Activated CD4-positive, alpha-beta T cell treated with anti-CD3 and anti-CD28 coated beads for 36 hours (primary cell): ENCODE results near the gene UBE2I. TPM values are rescaled to one million over a fixed set of nuclear protein-coding genes. Genes with fewer than 3 reads are reported as not detected.

Experiments used
- ATAC-seq: fragments of 200-7000 bp; cut with Tn5 transposase; one replicate; pipeline ENCODE4 v1.10.0; 2021; ENCODE audit warnings: mild to moderate bottlenecking, moderate library complexity
- CTCF ChIA-PET: fragments of 350-600 bp; sonication (Branson Sonifier 250); formaldehyde crosslinking; loops from one replicate; lab custom pipeline; 2021; ENCODE audit warnings: antibody characterized with exemption; lab: Charles Lee
- POLR2A ChIA-PET: fragments of 350-600 bp; sonication (Branson Sonifier 250); formaldehyde crosslinking; loops from one replicate; lab custom pipeline; 2021; ENCODE audit warnings: antibody characterized with exemption, inconsistent platforms; lab: Charles Lee
- DNase-seq: peaks from one replicate; pipeline ENCODE4 v3.0.0-alpha.2; 2020
- H3K27ac Mint-ChIP-seq: one replicate; pipeline ENCODE4 v1.8.0; 2021; ENCODE audit warnings: mixed read lengths
- H3K27me3 Mint-ChIP-seq: one replicate; pipeline ENCODE4 v1.8.0; 2021; ENCODE audit warnings: mixed read lengths
- H3K36me3 Mint-ChIP-seq: one replicate; pipeline ENCODE4 v1.8.0; 2021; ENCODE audit warnings: low read depth, mixed read lengths
- H3K4me1 Mint-ChIP-seq: one replicate; pipeline ENCODE4 v1.8.0; 2021; ENCODE audit warnings: mixed read lengths
- H3K4me3 Mint-ChIP-seq: one replicate; pipeline ENCODE4 v1.8.0; 2021; ENCODE audit warnings: mild to moderate bottlenecking, moderate library complexity, mixed read lengths
- H3K9me3 Mint-ChIP-seq: one replicate; pipeline ENCODE4 v1.8.0; 2021; ENCODE audit warnings: low read depth, mixed read lengths
- intact Hi-C, 2 experiments: fragments of 100-400 bp; cut with DNase I in 1 of 2; cut with micrococcal nuclease in 1 of 2; formaldehyde crosslinking; loops; one replicate each; pipeline versions ENCODE4 v1.14.2 to v1.15.1; 2022 to 2024; cut with DNase I, micrococcal nuclease
- total RNA-seq, 2 experiments: library from RNA; stranded (reverse); gene quantifications; one replicate each; pipeline ENCODE4 v1.2.3, GENCODE V29; 2021

UBE2I gene
- total RNA-seq, 2 experiments from 2014 or later, result 251 to 358 TPM

GRCh38 chr16:1310832-1311200 lies 1.4 kb downstream of the UBE2I start:
- Mint-ChIP-seq H3K4me3 (peak overlapping the region; percentile 97), H3K4me1 (peaks cover 39% of the 10 kb centered on the region), H3K27me3 (no peaks in the 10 kb centered on the region), H3K36me3 (peaks cover 32% of the 10 kb centered on the region), H3K9me3 (no peaks in the 10 kb centered on the region), H3K27ac (peak overlapping the region; percentile 93)
- peak; percentile 56 for DNase-seq
- intact Hi-C loops, result loop anchor here (1.0 to 5.0 kb wide), 3 partner anchors 18 to 579 kb away; partner anchors contain the start of gene BAIAP3 (in 1 of the 2)
- ATAC-seq, result no peak
- CTCF ChIA-PET, result no interaction called here
- POLR2A ChIA-PET, result no interaction called here

- CTCF ChIA-PET, result interaction anchor here (0.7 kb wide), 1 partner anchor 102 kb away, joined by 3 read pairs; no protein-coding TSS in a partner anchor
- peaks cover 37% of the 10 kb centered on the region for H3K36me3 Mint-ChIP-seq
Measured at GRCh38 chr16:1311212-1311737, 1.8 kb downstream of the UBE2I start.

DNA sequence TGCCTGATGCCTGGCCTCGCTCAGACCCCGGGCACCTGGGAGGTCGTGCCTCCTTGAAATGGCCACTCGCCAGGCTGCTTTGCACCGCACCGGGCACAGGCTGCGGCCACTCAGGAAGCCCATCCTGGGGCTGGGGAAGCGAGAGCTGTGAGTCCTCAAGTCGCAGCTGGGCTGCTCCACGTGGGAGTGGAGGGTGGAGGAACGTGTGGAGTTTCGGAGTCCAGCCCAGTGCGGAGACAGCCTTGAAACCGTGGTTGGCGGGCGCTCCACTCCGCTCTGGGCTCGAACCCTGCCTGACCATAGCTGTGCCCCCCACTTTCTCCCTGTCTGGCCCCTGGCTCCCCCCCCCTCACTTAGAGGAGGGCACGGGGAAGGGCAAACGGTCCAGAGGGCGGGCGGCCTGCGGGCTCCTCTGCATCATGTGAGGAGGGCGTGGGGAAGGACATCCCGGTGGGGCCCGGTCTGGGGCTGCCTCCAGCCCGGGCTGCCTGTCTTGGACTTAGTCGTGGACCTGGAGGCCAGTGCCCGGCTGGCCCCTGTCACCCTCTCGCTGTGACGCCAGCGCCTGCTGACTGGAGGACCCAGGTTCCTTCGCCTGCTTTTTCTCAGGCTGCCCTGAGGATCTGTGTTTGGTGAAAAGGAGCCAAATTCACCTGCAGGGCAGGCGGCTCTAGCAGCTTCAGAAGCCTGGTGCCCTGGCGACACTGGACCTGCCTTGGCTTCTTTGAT lies 2.5 kb downstream of the UBE2I start:
- POLR2A ChIA-PET, result interaction anchor here (1.0 kb wide), 1 partner anchor 20 kb away, joined by 3 read pairs; no protein-coding TSS in a partner anchor
- intact Hi-C loops, result loop anchor here in 1 of 2 experiments (2.0 to 5.0 kb wide), 2 partner anchors 17 to 580 kb away; no protein-coding TSS in a partner anchor
- H3K4me1 Mint-ChIP-seq, result peaks cover 32% of the 10 kb centered on the region
- DNase-seq (no peak), ATAC-seq (no peak)
- CTCF ChIA-PET, result interaction anchor here (0.7 kb wide), 1 partner anchor 101 kb away, joined by 3 read pairs; no protein-coding TSS in a partner anchor
- H3K27ac Mint-ChIP-seq, result no peak overlapping the region
- peak overlapping the region; percentile 97 for H3K4me3 Mint-ChIP-seq
- H3K36me3 Mint-ChIP-seq, result peaks cover 43% of the 10 kb centered on the region
- no peaks in the 10 kb centered on the region for H3K27me3 Mint-ChIP-seq
- H3K9me3 Mint-ChIP-seq, result no peaks in the 10 kb centered on the region

More at GRCh38 chr16:1311212-1311737, 1.8 kb downstream of the UBE2I start:
- ATAC-seq (no peak), DNase-seq (no peak)
- no peaks in the 10 kb centered on the region for H3K9me3 Mint-ChIP-seq
- intact Hi-C loops, result loop anchor here in 1 of 2 experiments (2.0 to 5.0 kb wide), 2 partner anchors 18 to 579 kb away; no protein-coding TSS in a partner anchor
- H3K27ac Mint-ChIP-seq, result peak overlapping the region; percentile 93
- peak overlapping the region; percentile 97 for H3K4me3 Mint-ChIP-seq
- H3K27me3 Mint-ChIP-seq, result no peaks in the 10 kb centered on the region
- peaks cover 35% of the 10 kb centered on the region for H3K4me1 Mint-ChIP-seq
- POLR2A ChIA-PET, result no interaction called here

- no peak for ATAC-seq
Measured at GRCh38 chr16:1312467-1312816, 3.0 kb downstream of the UBE2I start.

GRCh38 chr16:1312903-1313302 lies 3.5 kb downstream of the UBE2I start:
- H3K27me3 Mint-ChIP-seq, result no peaks in the 10 kb centered on the region
- POLR2A ChIA-PET, result interaction anchor here (0.6 to 1.0 kb wide), 2 partner anchors 9 to 19 kb away, joined by 3 to 4 read pairs; no protein-coding TSS in a partner anchor
- H3K9me3 Mint-ChIP-seq, result no peaks in the 10 kb centered on the region
- peak overlapping the region; percentile 30 for H3K4me3 Mint-ChIP-seq
- DNase-seq, result no peak
- peaks cover 52% of the 10 kb centered on the region for H3K36me3 Mint-ChIP-seq
- no peak overlapping the region for H3K27ac Mint-ChIP-seq
- intact Hi-C loops, result loop anchor here in 1 of 2 experiments (5.0 kb wide), 1 partner anchor 581 kb away; no protein-coding TSS in a partner anchor
- H3K4me1 Mint-ChIP-seq, result peaks cover 30% of the 10 kb centered on the region
- ATAC-seq, result no peak
- CTCF ChIA-PET, result no interaction called here

More at GRCh38 chr16:1312467-1312816, 3.0 kb downstream of the UBE2I start:
- POLR2A ChIA-PET, result interaction anchor here (1.0 kb wide), 1 partner anchor 20 kb away, joined by 3 read pairs; no protein-coding TSS in a partner anchor
- H3K4me3 Mint-ChIP-seq, result peak overlapping the region; percentile 30
- H3K9me3 Mint-ChIP-seq, result no peaks in the 10 kb centered on the region
- no peaks in the 10 kb centered on the region for H3K27me3 Mint-ChIP-seq
- H3K27ac Mint-ChIP-seq, result no peak overlapping the region
- peaks cover 47% of the 10 kb centered on the region for H3K36me3 Mint-ChIP-seq
- H3K4me1 Mint-ChIP-seq, result peaks cover 32% of the 10 kb centered on the region
- intact Hi-C loops, result loop anchor here in 1 of 2 experiments (5.0 kb wide), 1 partner anchor 580 kb away; no protein-coding TSS in a partner anchor
- DNase-seq, result no peak
- CTCF ChIA-PET, result no interaction called here

DNA sequence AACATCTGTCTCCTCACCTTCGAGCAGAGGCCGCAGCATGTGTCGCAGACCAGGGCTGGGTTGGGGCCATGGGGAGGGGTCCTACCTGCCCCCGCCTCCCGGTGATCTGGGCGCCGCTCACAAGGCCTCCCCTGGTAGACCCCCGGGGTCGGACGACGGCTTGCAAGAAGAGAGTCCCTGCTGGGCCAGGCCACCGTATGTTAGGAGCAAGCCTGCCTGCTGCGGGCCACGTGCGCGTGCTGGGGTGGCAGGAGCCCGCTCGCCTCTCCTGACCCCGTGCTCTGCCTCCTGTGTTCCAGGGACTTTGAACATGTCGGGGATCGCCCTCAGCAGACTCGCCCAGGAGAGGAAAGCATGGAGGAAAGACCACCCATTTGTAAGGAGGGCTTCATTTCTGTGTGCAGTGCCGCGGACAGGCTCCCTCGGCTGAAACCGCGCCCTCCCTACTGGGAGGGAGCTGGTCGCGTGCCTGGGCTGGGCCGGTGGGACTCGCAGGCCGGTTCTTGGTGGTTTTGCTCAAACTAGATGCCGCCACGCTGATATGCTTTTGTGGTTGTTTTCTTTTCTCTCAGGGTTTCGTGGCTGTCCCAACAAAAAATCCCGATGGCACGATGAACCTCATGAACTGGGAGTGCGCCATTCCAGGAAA lies 4.4 kb downstream of the UBE2I start:
- peaks cover 58% of the 10 kb centered on the region for H3K36me3 Mint-ChIP-seq
- ChIA-PET CTCF (no interaction called here), POLR2A (interaction anchor here (0.6 kb wide), 1 partner anchor 10 kb away, joined by 4 read pairs; no protein-coding TSS in a partner anchor)
- no peak overlapping the region for H3K4me3 Mint-ChIP-seq
- intact Hi-C loops, result loop anchor here in 1 of 2 experiments (5.0 kb wide), 1 partner anchor 582 kb away; no protein-coding TSS in a partner anchor
- no peak overlapping the region for H3K27ac Mint-ChIP-seq
- no peaks in the 10 kb centered on the region for H3K27me3 Mint-ChIP-seq
- DNase-seq (no peak), ATAC-seq (no peak)
- H3K4me1 Mint-ChIP-seq, result peaks cover 30% of the 10 kb centered on the region
- no peaks in the 10 kb centered on the region for H3K9me3 Mint-ChIP-seq

DNA sequence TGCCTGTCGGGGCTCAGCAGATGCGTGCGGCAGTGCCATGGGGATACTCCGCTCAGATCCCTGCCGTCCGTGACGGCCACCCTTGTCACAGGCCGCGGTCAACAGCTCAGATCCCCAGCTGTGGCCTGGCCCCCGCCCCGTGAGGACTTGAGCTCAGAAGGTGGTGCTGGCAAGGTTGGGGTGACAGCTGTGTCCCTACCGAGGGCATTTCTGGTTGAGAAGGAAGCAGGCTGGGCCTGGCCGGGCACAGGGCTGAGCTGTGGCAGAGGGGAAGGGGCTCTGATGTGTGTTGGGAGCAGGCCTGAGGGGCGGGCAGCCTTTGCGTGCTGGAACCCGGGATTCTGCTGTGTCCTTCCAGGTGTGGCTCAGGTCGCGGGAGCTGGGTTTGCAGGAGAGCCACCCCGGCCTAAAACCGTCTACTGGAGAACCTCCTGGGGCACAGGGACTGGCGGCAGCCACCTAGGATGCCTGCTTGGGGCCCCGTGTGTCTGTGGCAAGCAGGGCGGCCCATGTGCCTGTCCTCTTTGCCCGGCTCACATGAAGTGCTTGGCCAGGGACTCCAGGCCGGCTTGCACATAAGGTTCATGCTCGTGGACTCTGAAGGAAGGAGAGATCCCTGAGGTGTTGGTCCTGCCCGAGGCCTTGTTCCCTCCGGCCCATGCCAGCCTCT lies 5.1 kb downstream of the UBE2I start:
- POLR2A ChIA-PET, result no interaction called here
- no peak overlapping the region for H3K27ac Mint-ChIP-seq
- H3K36me3 Mint-ChIP-seq, result peaks cover 62% of the 10 kb centered on the region

GRCh38 chr16:1315081-1316032 lies 5.9 kb downstream of the UBE2I start:
- H3K27ac Mint-ChIP-seq, result no peak overlapping the region
- intact Hi-C loops, result no loop called here
- peaks cover 27% of the 10 kb centered on the region for H3K4me1 Mint-ChIP-seq
- no peak for ATAC-seq
- no peaks in the 10 kb centered on the region for H3K9me3 Mint-ChIP-seq
- peaks cover 66% of the 10 kb centered on the region for H3K36me3 Mint-ChIP-seq
- no peaks in the 10 kb centered on the region for H3K27me3 Mint-ChIP-seq
- DNase-seq, result no peak
- ChIA-PET POLR2A (no interaction called here), CTCF (interaction anchor here (0.7 to 1.5 kb wide), 2 partner anchors 11 to 14 kb away, joined by 3 read pairs; no protein-coding TSS in a partner anchor)
- H3K4me3 Mint-ChIP-seq, result no peak overlapping the region

More for the DNA sequence above, 5.1 kb downstream of the UBE2I start:
- H3K4me1 Mint-ChIP-seq, result peaks cover 30% of the 10 kb centered on the region
- DNase-seq (no peak), ATAC-seq (no peak)
- no peaks in the 10 kb centered on the region for H3K27me3 Mint-ChIP-seq
- H3K4me3 Mint-ChIP-seq, result no peak overlapping the region
- intact Hi-C loops, result loop anchor here in 1 of 2 experiments (5.0 kb wide), 1 partner anchor 582 kb away; no protein-coding TSS in a partner anchor
- CTCF ChIA-PET, result no interaction called here
- H3K9me3 Mint-ChIP-seq, result no peaks in the 10 kb centered on the region

- ChIA-PET POLR2A (interaction anchor here (0.6 kb wide), 1 partner anchor 15 kb away, joined by 3 read pairs; no protein-coding TSS in a partner anchor), CTCF (interaction anchor here (0.7 to 1.5 kb wide), 2 partner anchors 10 to 15 kb away, joined by 3 read pairs; no protein-coding TSS in a partner anchor)
- intact Hi-C loops, result no loop called here
Measured at GRCh38 chr16:1316033-1316405, 6.6 kb downstream of the UBE2I start.

More at GRCh38 chr16:1316033-1316405, 6.6 kb downstream of the UBE2I start:
- ATAC-seq (no peak), DNase-seq (no peak)
- Mint-ChIP-seq H3K27me3 (no peaks in the 10 kb centered on the region), H3K4me3 (no peak overlapping the region), H3K9me3 (no peaks in the 10 kb centered on the region), H3K36me3 (peaks cover 63% of the 10 kb centered on the region), H3K27ac (no peak overlapping the region), H3K4me1 (peaks cover 21% of the 10 kb centered on the region)
